Type B pancreatic cell (in vitro differentiated cells): Measurements from ENCODE around the gene SLC35E3. TPM values are rescaled to one million over a fixed set of nuclear protein-coding genes. Genes with fewer than 3 reads are reported as not detected.

Experiments used
- DNase-seq: peaks from one replicate; pipeline ENCODE4 v3.0.0; 2021; ENCODE audit warnings: mixed read lengths; ENCODE audit not compliant: unreplicated experiment; ENCODE audit errors: extremely low spot score
- H3K27ac Mint-ChIP-seq: 2 replicates; pipeline ENCODE4 v1.8.0; 2021; ENCODE audit warnings: mild to moderate bottlenecking, mixed read lengths
- H3K27me3 Mint-ChIP-seq: 2 replicates; pipeline ENCODE4 v1.8.0; 2021; ENCODE audit warnings: mixed read lengths
- H3K36me3 Mint-ChIP-seq: 2 replicates; pipeline ENCODE4 v1.8.0; 2021; ENCODE audit warnings: mixed read lengths
- H3K4me1 Mint-ChIP-seq: one replicate; pipeline ENCODE4 v1.8.0; 2021; ENCODE audit warnings: mixed read lengths; ENCODE audit not compliant: unreplicated experiment
- H3K4me3 Mint-ChIP-seq: 2 replicates; pipeline ENCODE4 v1.8.0; 2021; ENCODE audit warnings: mild to moderate bottlenecking, mixed read lengths
- H3K9me3 Mint-ChIP-seq: 2 replicates; pipeline ENCODE4 v1.8.0; 2021; ENCODE audit warnings: mixed read lengths
- CTCF ChIP-seq: fragments of 200-600 bp; sonication (generic); conservative IDR thresholded peaks from 2 replicates; pipeline ENCODE4 v1.5.0; 2021; ENCODE audit warnings: antibody characterized with exemption, mild to moderate bottlenecking
- total RNA-seq: library from RNA; stranded (reverse); gene quantifications from 2 replicates; pipeline ENCODE4 v1.2.1, GENCODE V29; 2021; ENCODE audit warnings: low replicate concordance

SLC35E3 gene
- total RNA-seq, 1 donor from 2014 or later = 10.7 TPM

DNA sequence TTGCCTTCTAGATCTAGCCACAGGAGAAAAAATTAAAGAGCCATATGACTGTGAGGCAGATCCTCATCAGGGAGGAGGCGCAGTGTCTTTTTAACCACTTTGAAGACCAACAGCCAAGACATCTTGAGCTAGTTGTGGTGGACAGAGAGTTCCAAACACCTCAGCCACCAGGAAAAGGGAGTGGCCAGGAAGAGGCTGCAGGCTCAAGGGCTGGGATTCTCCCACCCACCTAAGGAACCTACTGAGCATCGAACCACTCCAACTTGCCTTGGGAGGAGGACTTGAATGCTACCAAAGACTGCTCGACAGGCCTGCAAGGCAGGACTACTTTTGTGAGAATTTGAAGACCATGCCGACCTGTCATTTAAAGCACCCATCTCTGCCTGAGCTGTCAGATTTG, 47.5 kb downstream of the SLC35E3 start:
- H3K4me3 Mint-ChIP-seq = no peak overlapping the region
- no peak for DNase-seq
- no peaks in the 10 kb centered on the region for H3K27me3 Mint-ChIP-seq
- no peaks in the 10 kb centered on the region for H3K4me1 Mint-ChIP-seq
- H3K9me3 Mint-ChIP-seq = no peaks in the 10 kb centered on the region
- TF ChIP-seq CTCF = no peak
- H3K27ac Mint-ChIP-seq = no peak overlapping the region
- H3K36me3 Mint-ChIP-seq = no peaks in the 10 kb centered on the region

DNA sequence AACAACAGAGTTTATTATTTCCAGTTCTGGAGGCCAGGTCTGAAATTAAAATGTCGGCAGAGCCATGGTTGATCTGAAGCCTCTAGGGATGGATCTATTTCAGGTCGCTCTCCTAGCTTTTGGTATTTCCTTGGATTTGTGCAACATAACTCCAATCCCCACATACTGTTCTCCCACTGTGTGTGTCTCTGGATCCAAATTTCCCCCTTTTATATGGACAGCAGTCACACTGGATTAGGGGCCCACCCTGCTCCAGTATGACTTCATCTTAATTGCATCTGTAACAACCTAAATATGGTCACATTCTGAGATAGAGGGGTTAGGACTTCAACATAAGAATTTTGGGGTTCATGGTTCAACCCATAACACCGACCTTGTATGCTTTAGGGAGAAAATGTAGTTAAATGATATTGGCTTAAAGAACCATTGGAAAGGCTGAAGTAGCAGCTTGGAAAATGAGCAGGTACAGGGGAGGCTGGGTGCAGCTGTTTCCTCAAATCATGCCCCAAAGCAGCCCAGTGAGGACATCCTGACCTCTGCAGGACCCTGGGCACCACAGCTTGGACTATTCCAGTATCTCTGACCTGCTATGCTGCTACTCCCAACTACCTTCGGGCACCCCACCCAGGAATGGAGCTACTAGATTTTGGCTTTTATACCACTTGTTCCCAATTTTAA, 48.1 kb downstream of the SLC35E3 start:
- Mint-ChIP-seq H3K4me1 (no peaks in the 10 kb centered on the region), H3K27ac (no peak overlapping the region), H3K36me3 (no peaks in the 10 kb centered on the region), H3K27me3 (no peaks in the 10 kb centered on the region), H3K9me3 (no peaks in the 10 kb centered on the region), H3K4me3 (no peak overlapping the region)
- DNase-seq = no peak
- no peak for TF ChIP-seq CTCF

GRCh38 chr12:68794653-68795251, 48.8 kb downstream of the SLC35E3 start:
- no peak for DNase-seq
- Mint-ChIP-seq H3K4me1 (no peaks in the 10 kb centered on the region), H3K27ac (no peak overlapping the region), H3K36me3 (no peaks in the 10 kb centered on the region), H3K4me3 (no peak overlapping the region), H3K9me3 (peaks cover 1% of the 10 kb centered on the region), H3K27me3 (no peaks in the 10 kb centered on the region)
- TF ChIP-seq CTCF = no peak

- no peaks in the 10 kb centered on the region for H3K36me3 Mint-ChIP-seq
Measured at GRCh38 chr12:68796399-68796798, 50.4 kb downstream of the SLC35E3 start.

DNA sequence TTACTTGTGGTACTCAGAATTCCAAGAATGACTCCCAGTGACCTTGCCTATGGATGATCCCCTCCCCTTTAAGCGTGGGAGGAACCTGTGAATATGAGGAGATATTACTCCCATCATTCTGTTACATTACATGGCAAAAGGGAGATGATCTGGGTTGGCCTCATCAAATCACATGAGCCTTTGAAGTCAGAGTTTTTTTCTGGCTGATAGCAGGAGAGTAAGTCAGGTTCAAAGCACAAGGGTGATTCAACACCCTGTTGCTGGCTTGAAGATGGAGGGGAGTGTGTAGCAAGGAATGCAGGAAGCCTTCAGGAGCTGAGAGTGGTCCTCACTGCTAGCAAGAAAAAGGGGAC, 52.9 kb downstream of the SLC35E3 start:
- H3K9me3 Mint-ChIP-seq = peaks cover 5% of the 10 kb centered on the region
- no peak overlapping the region for H3K27ac Mint-ChIP-seq
- no peaks in the 10 kb centered on the region for H3K27me3 Mint-ChIP-seq
- TF ChIP-seq CTCF = no peak
- peaks cover 9% of the 10 kb centered on the region for H3K4me1 Mint-ChIP-seq
- no peak for DNase-seq
- no peak overlapping the region for H3K4me3 Mint-ChIP-seq
- no peaks in the 10 kb centered on the region for H3K36me3 Mint-ChIP-seq

More at GRCh38 chr12:68796399-68796798, 50.4 kb downstream of the SLC35E3 start:
- DNase-seq = no peak
- Mint-ChIP-seq H3K27me3 (no peaks in the 10 kb centered on the region), H3K27ac (no peak overlapping the region), H3K4me3 (no peak overlapping the region), H3K4me1 (peaks cover 4% of the 10 kb centered on the region), H3K9me3 (peaks cover 5% of the 10 kb centered on the region)
- no peak for TF ChIP-seq CTCF
